GM12878 (cell line): Measurements from ENCODE around the gene STRA8. TPM values are rescaled to one million over a fixed set of nuclear protein-coding genes. Genes with fewer than 3 reads are reported as not detected.

Experiments used
- FOXK2 ChIP-seq: fragments of 450-650 bp; IDR thresholded peaks from 2 replicates; pipeline ENCODE4 v1.6.1; 2017; ENCODE audit warnings: mild to moderate bottlenecking, moderate library complexity
- GABPA ChIP-seq: IDR thresholded peaks from 2 replicates; pipeline ENCODE4 v1.6.1; 2014; ENCODE audit warnings: antibody characterized with exemption, low read depth, mild to moderate bottlenecking, inconsistent platforms
- MXI1 ChIP-seq: fragments of 150-350 bp; IDR thresholded peaks from 2 replicates; pipeline ENCODE4 v1.6.1; 2011; ENCODE audit warnings: low read depth, mild to moderate bottlenecking, inconsistent platforms, low read length, improper control_type of control experiment
- NFYA ChIP-seq: IDR thresholded peaks from 2 replicates; pipeline ENCODE4 v1.6.1; 2011; ENCODE audit warnings: low read depth, mild to moderate bottlenecking, low read length, improper control_type of control experiment, borderline replicate concordance
- NR2C2 ChIP-seq: IDR thresholded peaks from 2 replicates; pipeline ENCODE4 v1.6.1; 2011; ENCODE audit warnings: borderline replicate concordance, low read depth; ENCODE audit not compliant: control insufficient read depth, insufficient read length
- POLR2AphosphoS2 ChIP-seq: IDR thresholded peaks from 2 replicates; pipeline ENCODE4 v1.6.1; 2011; ENCODE audit warnings: low read depth, mild to moderate bottlenecking, low read length, improper control_type of control experiment, moderate library complexity
- polyA plus RNA-seq, 11 experiments: library from polyadenylated mRNA; depleted of rRNA in 4 of 11; unstranded in 6 of 11; stranded (reverse) in 5 of 11; fragments of >200 nt; fragmentation: Nextera tagmentation in 4 of 11; fragmentation: Illumina TruSeq in 1 of 11; extraction: Ambion mirVana in 4 of 11; extraction: Trizol in 1 of 11; gene quantifications; 1 replicate in 1 of 11; 2 replicates in 10 of 11; pipeline versions ENCODE4 v1.2.1 to v1.2.3, GENCODE V29; 2011 to 2016; ENCODE audit warnings: inconsistent platforms in 2 of 11, missing spikeins in 2 of 11, low read depth in 1 of 11
- total RNA-seq, 4 experiments: library from RNA; depleted of rRNA in 3 of 4; stranded (reverse); fragments of >200 nt in 3 of 4; fragmentation: Illumina TruSeq in 1 of 4; extraction: Trizol in 1 of 4; gene quantifications; 2 replicates each; pipeline versions ENCODE4 v1.2.1 to v1.2.3, GENCODE V29; 2013 to 2021
- TF ChIP-seq, protein P1 (sequence below): IDR thresholded peaks from 2 replicates; pipeline ENCODE4 v1.6.1; 2012; ENCODE audit warnings: improper control_type of control experiment, low read depth, low read length; ENCODE audit not compliant: insufficient replicate concordance
- TF ChIP-seq, protein P2 (sequence below): fragments of 450-650 bp; formaldehyde crosslinking; IDR thresholded peaks from 2 replicates; pipeline ENCODE4 v1.4.0; 2020; ENCODE audit warnings: mild to moderate bottlenecking, moderate library complexity
- TF ChIP-seq, protein P3 (sequence below): fragments of 450-650 bp; IDR thresholded peaks from 2 replicates; pipeline ENCODE4 v1.6.1; 2017; ENCODE audit warnings: low read depth, mild to moderate bottlenecking, moderate library complexity
- TF ChIP-seq, protein P4 (sequence below): fragments of 450-650 bp; IDR thresholded peaks from 2 replicates; pipeline ENCODE4 v1.6.1; 2016; ENCODE audit warnings: mild to moderate bottlenecking
- TF ChIP-seq, protein P5 (sequence below), 3 experiments: IDR thresholded peaks in 2 of 3; conservative IDR thresholded peaks in 1 of 3; 2 replicates each; pipeline ENCODE4 v1.5.1; 2011; ENCODE audit warnings: low read depth in 3 of 3, low read length in 3 of 3, mild to moderate bottlenecking in 3 of 3, control low read depth in 2 of 3, moderate library complexity in 2 of 3, inconsistent platforms in 1 of 3, mixed read lengths in 1 of 3; ENCODE audit not compliant: control insufficient read depth in 2 of 3, insufficient read depth in 1 of 3; ENCODE audit errors: extremely low read depth in 1 of 3
- TF ChIP-seq, protein P6 (sequence below): IDR thresholded peaks from 2 replicates; pipeline ENCODE4 v1.6.1; 2012; ENCODE audit warnings: low read length, inconsistent platforms

The STRA8 gene
- total and polyA plus RNA-seq, 10 of the 15 experiments (the other 5 are each of a cell fraction or from before 2014, with no cell fraction given), result 0.15 TPM; not detected in 9

DNA sequence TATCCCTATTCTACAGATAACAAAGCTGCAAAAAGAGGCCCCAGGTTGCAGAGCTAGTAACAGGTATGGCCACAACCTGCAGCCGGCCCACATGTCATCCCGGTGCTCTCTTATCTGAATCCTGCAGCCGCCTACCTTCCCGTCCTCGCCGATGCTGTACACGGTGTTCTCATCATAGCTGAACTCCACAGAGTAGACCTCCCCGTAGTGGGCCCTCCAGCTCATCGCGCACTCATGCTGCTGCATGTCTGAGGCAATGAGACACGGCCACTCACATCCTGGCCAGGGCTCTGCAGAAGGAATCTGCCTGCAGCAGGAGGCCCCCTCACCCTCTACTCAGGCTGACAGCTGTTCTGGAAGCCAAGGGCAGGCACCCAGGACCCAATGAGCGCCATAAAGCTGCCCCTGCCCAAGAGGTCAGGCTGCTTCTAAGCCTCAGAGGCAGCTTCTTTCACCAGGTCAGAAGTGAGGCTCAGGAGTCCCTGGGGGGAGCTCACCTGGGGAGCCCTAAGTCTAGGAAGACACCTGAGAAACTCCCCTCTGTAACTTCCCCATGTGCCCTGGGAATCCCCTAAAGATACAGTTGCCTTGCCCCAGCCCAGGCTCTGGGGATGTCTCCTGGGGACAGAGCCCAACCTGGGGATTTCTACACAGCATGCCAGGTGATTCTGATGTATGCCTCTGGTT lies 45.2 kb upstream of the STRA8 start (continued):
- TF ChIP-seq, protein P1, sequence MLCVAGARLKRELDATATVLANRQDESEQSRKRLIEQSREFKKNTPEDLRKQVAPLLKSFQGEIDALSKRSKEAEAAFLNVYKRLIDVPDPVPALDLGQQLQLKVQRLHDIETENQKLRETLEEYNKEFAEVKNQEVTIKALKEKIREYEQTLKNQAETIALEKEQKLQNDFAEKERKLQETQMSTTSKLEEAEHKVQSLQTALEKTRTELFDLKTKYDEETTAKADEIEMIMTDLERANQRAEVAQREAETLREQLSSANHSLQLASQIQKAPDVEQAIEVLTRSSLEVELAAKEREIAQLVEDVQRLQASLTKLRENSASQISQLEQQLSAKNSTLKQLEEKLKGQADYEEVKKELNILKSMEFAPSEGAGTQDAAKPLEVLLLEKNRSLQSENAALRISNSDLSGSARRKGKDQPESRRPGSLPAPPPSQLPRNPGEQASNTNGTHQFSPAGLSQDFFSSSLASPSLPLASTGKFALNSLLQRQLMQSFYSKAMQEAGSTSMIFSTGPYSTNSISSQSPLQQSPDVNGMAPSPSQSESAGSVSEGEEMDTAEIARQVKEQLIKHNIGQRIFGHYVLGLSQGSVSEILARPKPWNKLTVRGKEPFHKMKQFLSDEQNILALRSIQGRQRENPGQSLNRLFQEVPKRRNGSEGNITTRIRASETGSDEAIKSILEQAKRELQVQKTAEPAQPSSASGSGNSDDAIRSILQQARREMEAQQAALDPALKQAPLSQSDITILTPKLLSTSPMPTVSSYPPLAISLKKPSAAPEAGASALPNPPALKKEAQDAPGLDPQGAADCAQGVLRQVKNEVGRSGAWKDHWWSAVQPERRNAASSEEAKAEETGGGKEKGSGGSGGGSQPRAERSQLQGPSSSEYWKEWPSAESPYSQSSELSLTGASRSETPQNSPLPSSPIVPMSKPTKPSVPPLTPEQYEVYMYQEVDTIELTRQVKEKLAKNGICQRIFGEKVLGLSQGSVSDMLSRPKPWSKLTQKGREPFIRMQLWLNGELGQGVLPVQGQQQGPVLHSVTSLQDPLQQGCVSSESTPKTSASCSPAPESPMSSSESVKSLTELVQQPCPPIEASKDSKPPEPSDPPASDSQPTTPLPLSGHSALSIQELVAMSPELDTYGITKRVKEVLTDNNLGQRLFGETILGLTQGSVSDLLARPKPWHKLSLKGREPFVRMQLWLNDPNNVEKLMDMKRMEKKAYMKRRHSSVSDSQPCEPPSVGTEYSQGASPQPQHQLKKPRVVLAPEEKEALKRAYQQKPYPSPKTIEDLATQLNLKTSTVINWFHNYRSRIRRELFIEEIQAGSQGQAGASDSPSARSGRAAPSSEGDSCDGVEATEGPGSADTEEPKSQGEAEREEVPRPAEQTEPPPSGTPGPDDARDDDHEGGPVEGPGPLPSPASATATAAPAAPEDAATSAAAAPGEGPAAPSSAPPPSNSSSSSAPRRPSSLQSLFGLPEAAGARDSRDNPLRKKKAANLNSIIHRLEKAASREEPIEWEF, result no peak
- TF ChIP-seq FOXK2, result no peak
- TF ChIP-seq, protein P2, sequence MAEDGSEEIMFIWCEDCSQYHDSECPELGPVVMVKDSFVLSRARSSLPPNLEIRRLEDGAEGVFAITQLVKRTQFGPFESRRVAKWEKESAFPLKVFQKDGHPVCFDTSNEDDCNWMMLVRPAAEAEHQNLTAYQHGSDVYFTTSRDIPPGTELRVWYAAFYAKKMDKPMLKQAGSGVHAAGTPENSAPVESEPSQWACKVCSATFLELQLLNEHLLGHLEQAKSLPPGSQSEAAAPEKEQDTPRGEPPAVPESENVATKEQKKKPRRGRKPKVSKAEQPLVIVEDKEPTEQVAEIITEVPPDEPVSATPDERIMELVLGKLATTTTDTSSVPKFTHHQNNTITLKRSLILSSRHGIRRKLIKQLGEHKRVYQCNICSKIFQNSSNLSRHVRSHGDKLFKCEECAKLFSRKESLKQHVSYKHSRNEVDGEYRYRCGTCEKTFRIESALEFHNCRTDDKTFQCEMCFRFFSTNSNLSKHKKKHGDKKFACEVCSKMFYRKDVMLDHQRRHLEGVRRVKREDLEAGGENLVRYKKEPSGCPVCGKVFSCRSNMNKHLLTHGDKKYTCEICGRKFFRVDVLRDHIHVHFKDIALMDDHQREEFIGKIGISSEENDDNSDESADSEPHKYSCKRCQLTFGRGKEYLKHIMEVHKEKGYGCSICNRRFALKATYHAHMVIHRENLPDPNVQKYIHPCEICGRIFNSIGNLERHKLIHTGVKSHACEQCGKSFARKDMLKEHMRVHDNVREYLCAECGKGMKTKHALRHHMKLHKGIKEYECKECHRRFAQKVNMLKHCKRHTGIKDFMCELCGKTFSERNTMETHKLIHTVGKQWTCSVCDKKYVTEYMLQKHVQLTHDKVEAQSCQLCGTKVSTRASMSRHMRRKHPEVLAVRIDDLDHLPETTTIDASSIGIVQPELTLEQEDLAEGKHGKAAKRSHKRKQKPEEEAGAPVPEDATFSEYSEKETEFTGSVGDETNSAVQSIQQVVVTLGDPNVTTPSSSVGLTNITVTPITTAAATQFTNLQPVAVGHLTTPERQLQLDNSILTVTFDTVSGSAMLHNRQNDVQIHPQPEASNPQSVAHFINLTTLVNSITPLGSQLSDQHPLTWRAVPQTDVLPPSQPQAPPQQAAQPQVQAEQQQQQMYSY (CRISPR knock-in tag), result no peak
- no peak for TF ChIP-seq NFYA
- TF ChIP-seq, protein P3, sequence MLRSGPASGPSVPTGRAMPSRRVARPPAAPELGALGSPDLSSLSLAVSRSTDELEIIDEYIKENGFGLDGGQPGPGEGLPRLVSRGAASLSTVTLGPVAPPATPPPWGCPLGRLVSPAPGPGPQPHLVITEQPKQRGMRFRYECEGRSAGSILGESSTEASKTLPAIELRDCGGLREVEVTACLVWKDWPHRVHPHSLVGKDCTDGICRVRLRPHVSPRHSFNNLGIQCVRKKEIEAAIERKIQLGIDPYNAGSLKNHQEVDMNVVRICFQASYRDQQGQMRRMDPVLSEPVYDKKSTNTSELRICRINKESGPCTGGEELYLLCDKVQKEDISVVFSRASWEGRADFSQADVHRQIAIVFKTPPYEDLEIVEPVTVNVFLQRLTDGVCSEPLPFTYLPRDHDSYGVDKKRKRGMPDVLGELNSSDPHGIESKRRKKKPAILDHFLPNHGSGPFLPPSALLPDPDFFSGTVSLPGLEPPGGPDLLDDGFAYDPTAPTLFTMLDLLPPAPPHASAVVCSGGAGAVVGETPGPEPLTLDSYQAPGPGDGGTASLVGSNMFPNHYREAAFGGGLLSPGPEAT, result peak; percentile 82; the same call in 1 of the 2 replicates
- TF ChIP-seq POLR2AphosphoS2, result peak; percentile 33; the same call in 1 of the 2 replicates
- TF ChIP-seq, protein P4, sequence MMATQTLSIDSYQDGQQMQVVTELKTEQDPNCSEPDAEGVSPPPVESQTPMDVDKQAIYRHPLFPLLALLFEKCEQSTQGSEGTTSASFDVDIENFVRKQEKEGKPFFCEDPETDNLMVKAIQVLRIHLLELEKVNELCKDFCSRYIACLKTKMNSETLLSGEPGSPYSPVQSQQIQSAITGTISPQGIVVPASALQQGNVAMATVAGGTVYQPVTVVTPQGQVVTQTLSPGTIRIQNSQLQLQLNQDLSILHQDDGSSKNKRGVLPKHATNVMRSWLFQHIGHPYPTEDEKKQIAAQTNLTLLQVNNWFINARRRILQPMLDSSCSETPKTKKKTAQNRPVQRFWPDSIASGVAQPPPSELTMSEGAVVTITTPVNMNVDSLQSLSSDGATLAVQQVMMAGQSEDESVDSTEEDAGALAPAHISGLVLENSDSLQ, result 0 out of 2 replicates have a peak, but pooled peaks have one; percentile 6
- no peak for TF ChIP-seq GABPA
- TF ChIP-seq, protein P5, sequence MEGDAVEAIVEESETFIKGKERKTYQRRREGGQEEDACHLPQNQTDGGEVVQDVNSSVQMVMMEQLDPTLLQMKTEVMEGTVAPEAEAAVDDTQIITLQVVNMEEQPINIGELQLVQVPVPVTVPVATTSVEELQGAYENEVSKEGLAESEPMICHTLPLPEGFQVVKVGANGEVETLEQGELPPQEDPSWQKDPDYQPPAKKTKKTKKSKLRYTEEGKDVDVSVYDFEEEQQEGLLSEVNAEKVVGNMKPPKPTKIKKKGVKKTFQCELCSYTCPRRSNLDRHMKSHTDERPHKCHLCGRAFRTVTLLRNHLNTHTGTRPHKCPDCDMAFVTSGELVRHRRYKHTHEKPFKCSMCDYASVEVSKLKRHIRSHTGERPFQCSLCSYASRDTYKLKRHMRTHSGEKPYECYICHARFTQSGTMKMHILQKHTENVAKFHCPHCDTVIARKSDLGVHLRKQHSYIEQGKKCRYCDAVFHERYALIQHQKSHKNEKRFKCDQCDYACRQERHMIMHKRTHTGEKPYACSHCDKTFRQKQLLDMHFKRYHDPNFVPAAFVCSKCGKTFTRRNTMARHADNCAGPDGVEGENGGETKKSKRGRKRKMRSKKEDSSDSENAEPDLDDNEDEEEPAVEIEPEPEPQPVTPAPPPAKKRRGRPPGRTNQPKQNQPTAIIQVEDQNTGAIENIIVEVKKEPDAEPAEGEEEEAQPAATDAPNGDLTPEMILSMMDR (IDR thresholded peaks at IDR 0.05 in 2 of 3, conservative IDR thresholded peaks at IDR 0.05 in 1 of 3; ENCODE audit: control insufficient read depth in 2 of 3, extremely low read depth in 1 of 3, insufficient read depth in 1 of 3, low read depth in 3 of 3, low read length in 3 of 3), result no peak
- TF ChIP-seq NR2C2, result no peak
- TF ChIP-seq MXI1, result no peak
- TF ChIP-seq, protein P6, sequence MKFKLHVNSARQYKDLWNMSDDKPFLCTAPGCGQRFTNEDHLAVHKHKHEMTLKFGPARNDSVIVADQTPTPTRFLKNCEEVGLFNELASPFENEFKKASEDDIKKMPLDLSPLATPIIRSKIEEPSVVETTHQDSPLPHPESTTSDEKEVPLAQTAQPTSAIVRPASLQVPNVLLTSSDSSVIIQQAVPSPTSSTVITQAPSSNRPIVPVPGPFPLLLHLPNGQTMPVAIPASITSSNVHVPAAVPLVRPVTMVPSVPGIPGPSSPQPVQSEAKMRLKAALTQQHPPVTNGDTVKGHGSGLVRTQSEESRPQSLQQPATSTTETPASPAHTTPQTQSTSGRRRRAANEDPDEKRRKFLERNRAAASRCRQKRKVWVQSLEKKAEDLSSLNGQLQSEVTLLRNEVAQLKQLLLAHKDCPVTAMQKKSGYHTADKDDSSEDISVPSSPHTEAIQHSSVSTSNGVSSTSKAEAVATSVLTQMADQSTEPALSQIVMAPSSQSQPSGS, result peak; percentile 46; the same call in 1 of the 2 replicates
